Glutamatergic neuron (in vitro differentiated cells): ENCODE data around the gene COL6A3. TPM values are rescaled to one million over a fixed set of nuclear protein-coding genes. Genes with fewer than 3 reads are reported as not detected.

Experiments
- DNase-seq: peaks from one replicate; pipeline ENCODE4 v3.0.0; 2022
- H3K27ac Mint-ChIP-seq: one replicate; pipeline ENCODE4 v1.8.0; 2020; ENCODE audit warnings: mild to moderate bottlenecking, mixed read lengths, inconsistent platforms; ENCODE audit not compliant: unreplicated experiment
- H3K27me3 Mint-ChIP-seq: one replicate; pipeline ENCODE4 v1.8.0; 2020; ENCODE audit warnings: mild to moderate bottlenecking, moderate library complexity, mixed read lengths, inconsistent platforms; ENCODE audit not compliant: unreplicated experiment
- H3K36me3 Mint-ChIP-seq: one replicate; pipeline ENCODE4 v1.8.0; 2020; ENCODE audit warnings: mild to moderate bottlenecking, mixed read lengths, inconsistent platforms; ENCODE audit not compliant: unreplicated experiment
- H3K4me1 Mint-ChIP-seq: one replicate; pipeline ENCODE4 v1.8.0; 2020; ENCODE audit warnings: mild to moderate bottlenecking, low read depth, mixed read lengths, inconsistent platforms; ENCODE audit not compliant: unreplicated experiment
- H3K4me3 Mint-ChIP-seq: one replicate; pipeline ENCODE4 v1.8.0; 2020; ENCODE audit warnings: mild to moderate bottlenecking, mixed read lengths, inconsistent platforms; ENCODE audit not compliant: unreplicated experiment
- H3K9me3 Mint-ChIP-seq: one replicate; pipeline ENCODE4 v1.8.0; 2020; ENCODE audit warnings: mild to moderate bottlenecking, moderate library complexity, mixed read lengths, inconsistent platforms; ENCODE audit not compliant: unreplicated experiment
- CTCF ChIP-seq: fragments of 200-600 bp; sonication (generic); IDR thresholded peaks from one replicate; pipeline ENCODE4 v1.5.0; 2021; ENCODE audit not compliant: partially characterized antibody, unreplicated experiment
- total RNA-seq: library from RNA; stranded (reverse); fragmentation: NEBNext Ultra II Directional; extraction: Animal tissue kit (Norgen Biotek cat#: 25700); gene quantifications from one replicate; pipeline ENCODE4 v1.2.1, GENCODE V29; 2021; ENCODE audit not compliant: unreplicated experiment

COL6A3 gene
- total RNA-seq, 1 donor from 2014 or later, result 0.07 TPM

GRCh38 chr2:237448171-237448570 is 34.2 kb upstream of the COL6A3 start:
- H3K9me3 Mint-ChIP-seq, result no peaks in the 10 kb centered on the region
- no peak for DNase-seq
- H3K4me1 Mint-ChIP-seq, result no peaks in the 10 kb centered on the region
- no peak overlapping the region for H3K4me3 Mint-ChIP-seq
- H3K27me3 Mint-ChIP-seq, result peaks cover 3% of the 10 kb centered on the region
- no peak overlapping the region for H3K27ac Mint-ChIP-seq
- TF ChIP-seq CTCF, result no peak
- no peaks in the 10 kb centered on the region for H3K36me3 Mint-ChIP-seq

- DNase-seq, result no peak
- no peak overlapping the region for H3K27ac Mint-ChIP-seq
- no peaks in the 10 kb centered on the region for H3K36me3 Mint-ChIP-seq
- no peaks in the 10 kb centered on the region for H3K9me3 Mint-ChIP-seq
- TF ChIP-seq CTCF, result no peak
- no peak overlapping the region for H3K4me3 Mint-ChIP-seq
- H3K27me3 Mint-ChIP-seq, result peaks cover 3% of the 10 kb centered on the region
- H3K4me1 Mint-ChIP-seq, result no peaks in the 10 kb centered on the region
Measured at GRCh38 chr2:237447496-237447895, 33.5 kb upstream of the COL6A3 start.

- H3K9me3 Mint-ChIP-seq, result no peaks in the 10 kb centered on the region
- H3K4me1 Mint-ChIP-seq, result no peaks in the 10 kb centered on the region
- DNase-seq, result no peak
- no peak for TF ChIP-seq CTCF
- no peak overlapping the region for H3K27ac Mint-ChIP-seq
- H3K27me3 Mint-ChIP-seq, result peaks cover 3% of the 10 kb centered on the region
- no peak overlapping the region for H3K4me3 Mint-ChIP-seq
- no peaks in the 10 kb centered on the region for H3K36me3 Mint-ChIP-seq
Measured at GRCh38 chr2:237446338-237446665, 32.3 kb upstream of the COL6A3 start.

- Mint-ChIP-seq H3K27me3 (peaks cover 3% of the 10 kb centered on the region), H3K36me3 (no peaks in the 10 kb centered on the region), H3K4me1 (no peaks in the 10 kb centered on the region), H3K27ac (no peak overlapping the region), H3K9me3 (no peaks in the 10 kb centered on the region), H3K4me3 (no peak overlapping the region)
- TF ChIP-seq CTCF, result no peak
- no peak for DNase-seq
Measured at GRCh38 chr2:237445611-237446337, 31.8 kb upstream of the COL6A3 start.

- no peaks in the 10 kb centered on the region for H3K36me3 Mint-ChIP-seq
- DNase-seq, result no peak
- no peak overlapping the region for H3K4me3 Mint-ChIP-seq
- no peaks in the 10 kb centered on the region for H3K9me3 Mint-ChIP-seq
- TF ChIP-seq CTCF, result no peak
- no peak overlapping the region for H3K27ac Mint-ChIP-seq
- no peaks in the 10 kb centered on the region for H3K4me1 Mint-ChIP-seq
- H3K27me3 Mint-ChIP-seq, result peaks cover under 1% of the 10 kb centered on the region
Measured at GRCh38 chr2:237444071-237444470, 30.1 kb upstream of the COL6A3 start.
